H1 (cell line): ENCODE data around the gene MRPL36. TPM values are rescaled to one million over a fixed set of nuclear protein-coding genes. Genes with fewer than 3 reads are reported as not detected.

ENCODE experiments used
- BRCA1 ChIP-seq: IDR thresholded peaks from 2 replicates; pipeline ENCODE4 v1.6.1; 2012; ENCODE audit warnings: low read depth, low read length, improper control_type of control experiment
- polyA plus RNA-seq, 7 experiments: library from polyadenylated mRNA; depleted of rRNA in 3 of 7; stranded (reverse) in 5 of 7; unstranded in 2 of 7; fragments of >200 nt in 5 of 7; fragments of 200-250 nt in 2 of 7; gene quantifications; 1 replicate in 5 of 7; 2 replicates in 1 of 7; 4 replicates in 1 of 7; pipeline versions ENCODE4 v1.2.1 to v1.2.3, GENCODE V29; 2011 to 2013; ENCODE audit warnings: missing spikeins in 2 of 7, mixed read lengths in 2 of 7
- total RNA-seq: library from RNA; stranded (reverse); fragmentation: NEBNext Ultra II Directional; extraction: Animal tissue kit (Norgen Biotek cat#: 25700); gene quantifications from 2 replicates; pipeline ENCODE4 v1.2.1, GENCODE V29; 2021

Gene MRPL36
- total and polyA plus RNA-seq, 2 of the 8 experiments (the other 6 are each of a cell fraction or from before 2014, with no cell fraction given): 56.3 to 81.5 TPM

DNA sequence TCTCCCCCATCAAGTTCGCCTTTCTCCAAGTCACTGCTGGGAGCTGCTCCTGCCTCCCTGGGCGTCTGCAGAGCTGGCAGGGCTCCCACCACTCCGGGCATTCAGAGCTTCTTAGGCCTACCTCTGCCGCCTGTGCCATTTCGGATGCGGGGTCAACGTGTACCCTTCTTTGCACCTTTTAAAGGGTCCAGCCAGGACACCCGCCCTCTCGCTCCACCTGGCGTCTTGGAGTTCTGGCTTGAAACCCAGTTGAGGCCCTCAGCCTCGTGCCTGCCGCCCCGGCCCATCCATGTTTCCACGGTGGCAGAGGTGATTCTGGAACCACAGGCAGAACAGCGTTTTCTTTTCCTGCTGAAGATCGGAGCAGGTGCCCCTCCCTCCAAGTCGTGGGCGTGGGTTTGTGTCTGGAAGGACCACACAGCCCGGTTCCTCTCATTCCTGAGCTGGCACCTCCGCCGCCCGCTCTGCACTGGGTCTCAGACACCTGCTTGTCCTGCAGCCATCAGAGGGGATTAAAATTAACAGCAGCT lies 34.5 kb upstream of the MRPL36 start (continued):
- no peak for TF ChIP-seq BRCA1
